ENCODE data around the gene GNL3.
"Not testable (repeated sequence)": the region's sequence is repeated elsewhere in the genome, so short reads cannot be mapped to it uniquely, and the experiment has no call there.

Gene GNL3

DNA sequence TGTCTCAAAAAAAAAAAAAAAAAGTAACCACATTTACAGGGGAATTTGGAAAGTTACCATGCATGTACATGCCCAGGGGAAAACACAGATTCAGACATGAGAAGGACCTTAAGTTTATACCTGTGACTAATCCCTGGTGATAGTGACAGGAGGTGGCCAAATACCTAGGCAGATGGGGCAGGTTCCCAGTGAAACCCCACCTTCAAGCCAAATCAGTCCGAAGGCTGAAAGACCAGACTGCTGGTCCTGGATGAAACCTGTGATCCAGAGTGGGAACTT lies 35.8 kb downstream of the GNL3 start:
- no peak for DNase-seq

DNA sequence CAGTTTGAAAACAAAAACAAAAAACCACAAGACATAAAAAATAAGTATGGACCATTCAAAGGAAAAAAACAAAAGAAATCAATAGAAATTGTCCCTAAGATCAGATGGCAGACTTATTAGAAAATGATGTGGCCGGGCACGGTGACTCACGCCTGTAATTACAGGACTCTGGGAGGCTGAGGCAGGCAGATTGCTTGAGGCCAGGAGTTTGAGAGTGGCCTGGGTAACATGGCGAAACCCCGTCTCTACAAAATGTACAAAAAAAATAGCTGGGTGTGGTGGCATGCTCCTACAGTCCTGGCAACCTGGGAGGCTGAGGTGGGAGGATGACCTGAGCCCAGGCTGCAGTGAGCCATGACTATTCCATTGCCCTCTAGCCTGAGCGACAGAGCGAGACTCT lies 36.7 kb downstream of the GNL3 start:
- DNase-seq: no peak

DNA sequence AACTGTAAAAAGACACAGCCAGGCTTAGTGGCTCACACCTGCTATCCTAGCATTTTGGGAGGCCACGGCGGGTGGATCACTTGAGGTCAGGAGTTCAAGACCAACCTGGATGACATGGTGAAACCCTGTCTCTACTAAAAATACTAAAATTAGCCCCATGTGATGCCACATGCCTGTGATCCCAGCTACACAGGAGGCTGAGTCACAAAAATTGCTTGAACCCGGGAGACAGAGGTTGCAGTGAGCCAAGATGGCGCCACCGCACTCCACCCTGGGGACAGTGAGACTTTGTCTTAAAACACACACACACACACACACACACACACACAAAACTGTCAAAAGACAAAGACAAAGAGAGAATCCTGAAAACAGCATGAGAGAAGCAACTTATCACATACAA lies 38.1 kb downstream of the GNL3 start:
- DNase-seq: no peak

DNA sequence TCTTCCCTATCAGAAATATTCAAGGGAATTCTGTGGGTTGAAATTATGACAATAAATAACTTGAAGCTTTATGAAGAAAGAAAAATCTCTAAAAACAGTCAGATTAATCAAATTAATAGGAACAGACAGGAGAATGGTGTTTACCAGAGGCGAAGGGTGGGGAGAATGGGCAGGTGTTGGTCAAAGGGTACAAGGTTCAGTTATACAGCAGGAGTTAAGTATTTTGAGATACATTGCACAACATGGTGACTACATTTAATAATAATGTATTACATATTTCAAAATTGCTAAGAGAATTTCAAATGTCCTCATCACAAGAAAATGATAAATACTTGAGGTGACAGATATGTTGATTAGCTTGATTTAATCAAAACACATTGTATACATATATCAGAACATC lies 38.7 kb downstream of the GNL3 start:
- DNase-seq: no peak

DNA sequence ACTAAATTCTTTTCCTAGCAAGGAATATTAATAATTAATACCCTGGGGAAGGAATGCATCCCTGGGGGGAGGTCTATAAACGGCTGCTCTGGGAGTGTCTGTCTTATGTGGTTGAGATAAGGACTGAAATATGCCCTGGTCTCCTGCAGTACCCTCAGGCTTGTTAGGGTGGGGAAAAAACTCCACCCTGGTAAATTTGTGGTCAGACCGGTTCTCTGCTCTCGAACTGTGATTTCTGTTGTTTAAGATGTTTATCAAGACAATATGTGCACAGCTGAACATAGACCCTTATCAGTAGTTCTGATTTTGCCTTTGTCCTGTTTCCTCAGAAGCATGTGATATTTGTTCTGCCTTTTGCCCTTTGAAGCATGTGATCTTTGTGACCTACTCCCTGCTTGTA lies 42.9 kb downstream of the GNL3 start:
- DNase-seq: not testable (repeated sequence)

DNA sequence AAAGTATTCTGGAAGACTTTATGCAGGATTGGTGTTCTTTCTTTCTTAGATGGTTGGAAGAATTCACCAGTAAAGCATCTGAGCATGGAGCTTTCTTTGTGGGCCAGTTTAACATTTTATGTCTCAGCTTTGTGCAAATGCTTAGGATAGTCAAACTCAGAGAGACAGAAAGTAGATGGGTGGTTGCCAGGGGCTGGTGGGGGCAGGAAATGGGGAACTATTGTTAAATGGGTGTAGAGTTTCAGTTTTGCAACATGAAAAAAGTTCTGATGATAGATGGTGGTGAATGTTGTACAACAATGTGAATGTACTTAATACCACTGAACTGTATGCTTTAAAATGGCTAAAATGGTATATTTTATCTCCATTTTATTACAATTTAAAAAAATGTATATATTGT lies 44.8 kb downstream of the GNL3 start:
- DNase-seq: no peak

DNA sequence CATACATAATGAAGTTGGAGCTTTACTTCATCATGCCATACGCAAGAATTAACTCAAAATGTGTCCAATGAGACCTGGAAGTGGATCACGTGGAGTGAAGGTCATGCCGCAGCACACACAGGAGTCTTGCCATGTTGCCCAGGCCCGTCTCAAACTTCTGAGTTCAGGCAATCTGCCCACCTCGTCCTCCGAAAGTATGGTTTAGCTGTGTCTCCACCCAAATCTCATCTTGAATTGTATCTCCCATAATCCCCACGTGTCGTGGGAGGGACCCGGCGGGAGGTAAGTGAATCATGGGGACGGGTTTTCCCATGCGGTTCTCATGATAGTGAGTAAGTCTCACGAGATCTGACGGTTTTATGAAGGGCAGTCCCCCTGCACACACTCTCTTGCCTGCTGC lies 45.8 kb downstream of the GNL3 start:
- no peak for DNase-seq

DNA sequence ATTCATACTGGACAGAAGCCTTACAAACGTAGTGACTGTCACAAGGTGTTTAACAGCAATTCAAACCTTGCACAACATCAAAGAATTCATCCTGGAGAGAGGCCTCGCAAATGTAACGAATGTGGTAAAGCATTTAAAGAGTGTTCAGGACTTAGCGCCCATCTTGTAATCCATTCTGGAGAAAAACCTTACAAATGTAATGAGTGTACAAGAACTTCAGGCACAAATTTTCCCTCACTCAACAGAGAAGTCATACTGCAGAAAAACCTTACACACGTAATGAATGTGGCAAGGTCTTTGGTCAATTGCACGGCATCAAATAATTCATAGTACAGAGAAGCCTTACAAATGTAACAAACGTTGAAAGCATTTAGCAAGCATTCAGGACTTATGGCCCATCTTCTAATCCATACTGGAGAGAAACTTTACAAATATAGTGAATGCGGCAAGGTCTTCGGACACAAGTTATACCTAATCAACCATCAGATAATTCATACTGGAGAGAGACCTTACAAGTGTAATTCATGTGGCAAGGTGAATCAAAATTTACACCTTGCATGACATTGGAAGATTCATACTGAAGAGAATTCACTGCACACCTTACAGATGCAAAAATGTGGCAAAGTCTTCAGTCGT lies 47.5 kb downstream of the GNL3 start:
- DNase-seq: no peak

DNA sequence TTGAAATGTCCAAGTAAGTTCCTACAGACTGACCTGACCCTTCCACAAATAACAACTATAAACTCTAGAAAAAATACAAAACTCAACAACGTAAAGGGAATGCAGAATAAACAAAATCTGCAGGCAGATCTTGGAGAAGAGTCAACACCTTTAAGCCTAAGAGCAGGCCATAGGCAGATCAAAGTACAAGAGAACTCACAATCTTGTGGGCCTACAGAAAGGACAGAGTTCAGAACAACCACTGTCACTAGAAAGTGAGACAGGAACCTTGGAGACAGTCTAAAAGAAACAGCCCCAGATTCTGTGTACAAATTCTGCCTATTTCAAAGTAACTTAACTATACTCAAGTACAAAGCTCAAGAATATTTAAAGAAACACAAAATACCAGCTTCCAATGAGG lies 53.9 kb downstream of the GNL3 start:
- DNase-seq: no peak

DNA sequence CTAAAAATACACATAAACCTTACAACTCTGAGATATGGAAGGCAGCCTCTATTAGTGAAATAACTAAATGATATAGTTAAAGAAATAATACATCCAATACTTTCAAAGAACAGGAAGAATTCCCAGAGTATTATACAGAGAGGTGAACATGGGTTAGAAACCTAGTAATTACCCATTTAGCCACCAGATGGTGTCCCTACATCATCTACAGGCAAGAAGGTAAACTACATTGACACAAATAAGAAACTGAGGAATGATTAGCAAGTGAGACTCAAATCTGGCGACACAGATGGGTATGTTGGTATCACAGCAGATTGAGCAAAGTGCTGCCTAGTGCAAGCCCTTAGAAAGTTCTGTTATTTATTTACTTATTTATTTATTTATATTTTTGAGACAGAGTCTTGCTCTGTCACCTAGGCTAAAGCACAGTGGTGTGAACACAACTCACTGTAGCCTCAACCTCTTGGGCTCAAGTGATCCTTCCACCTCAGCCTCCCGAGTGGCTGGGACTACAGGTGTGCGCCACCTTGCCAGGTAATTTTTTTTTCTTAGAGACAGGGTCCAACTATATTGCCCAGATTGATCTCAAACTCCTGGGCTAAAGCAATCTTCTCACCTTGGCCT lies 56.7 kb downstream of the GNL3 start:
- DNase-seq: no peak

DNA sequence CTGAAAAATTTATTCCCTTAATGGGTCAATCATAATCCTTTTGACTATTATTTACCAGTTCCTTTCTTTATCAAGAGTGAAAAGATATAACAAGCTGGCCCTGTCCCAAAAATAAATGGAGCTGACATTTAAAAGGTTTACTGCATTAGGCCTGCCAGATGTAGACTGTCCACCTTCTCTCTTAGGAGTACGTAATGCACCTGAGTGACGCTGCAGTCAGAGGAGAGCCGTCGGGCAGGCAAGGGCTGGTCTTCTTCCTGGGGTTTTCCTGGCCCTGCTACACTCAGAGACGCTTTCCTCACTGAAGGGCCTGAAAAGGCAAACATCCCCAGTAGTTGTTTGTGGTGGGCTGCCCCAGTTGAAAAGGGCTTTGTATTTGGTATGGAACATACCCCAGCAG lies 57.3 kb downstream of the GNL3 start:
- no peak for DNase-seq

DNA sequence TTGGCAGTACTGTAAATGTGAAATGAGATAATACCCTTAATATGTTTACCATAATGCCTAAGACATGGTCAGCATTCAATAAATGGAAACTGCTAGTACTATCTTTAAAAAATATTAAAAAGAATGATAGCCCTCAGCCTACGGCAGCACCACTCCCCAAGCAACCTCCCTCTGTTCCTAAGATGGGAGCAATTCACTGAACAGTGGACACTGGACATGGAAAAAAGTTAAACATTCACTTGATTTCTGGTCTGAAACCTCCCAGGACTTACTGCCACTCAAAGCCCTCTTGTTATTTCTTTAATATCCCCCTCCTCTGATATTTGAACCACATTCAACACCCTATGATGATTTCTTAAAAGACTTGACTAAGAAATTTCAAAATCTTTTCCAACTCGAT lies 57.9 kb downstream of the GNL3 start:
- DNase-seq: no peak

All from GDM1 (cell line).